H9 (cell line): Measurements from ENCODE around the gene SREBF2. TPM values are rescaled to one million over a fixed set of nuclear protein-coding genes. Genes with fewer than 3 reads are reported as not detected.

Source experiments
- DNase-seq: peaks from one replicate; pipeline ENCODE4 v3.0.0-alpha.2; 2017
- H2AFZ ChIP-seq: one replicate; pipeline ENCODE4 v1.6.1; 2013; ENCODE audit warnings: mild to moderate bottlenecking, low read length, control low read depth, moderate library complexity
- H2AK5ac ChIP-seq: 2 replicates; pipeline ENCODE4 v1.6.1; 2013; ENCODE audit warnings: low read length, control low read depth, mixed read lengths; ENCODE audit not compliant: insufficient read length
- H2BK120ac ChIP-seq: one replicate; pipeline ENCODE4 v1.6.1; 2013; ENCODE audit warnings: low read depth, mild to moderate bottlenecking, low read length, control low read depth, inconsistent platforms; ENCODE audit not compliant: poor library complexity, severe bottlenecking
- H2BK12ac ChIP-seq: 2 replicates; pipeline ENCODE4 v1.6.1; 2013; ENCODE audit warnings: low read length, control low read depth, mixed read lengths, low read depth; ENCODE audit not compliant: insufficient read length
- H2BK15ac ChIP-seq: 2 replicates; pipeline ENCODE4 v1.6.1; 2013; ENCODE audit warnings: low read depth, low read length, control low read depth
- H2BK20ac ChIP-seq: one replicate; pipeline ENCODE4 v1.6.1; 2013; ENCODE audit warnings: low read depth, mild to moderate bottlenecking, low read length, control low read depth, inconsistent platforms; ENCODE audit not compliant: poor library complexity, severe bottlenecking
- H2BK5ac ChIP-seq: 2 replicates; pipeline ENCODE4 v1.6.1; 2013; ENCODE audit warnings: low read length, control low read depth, mixed read lengths; ENCODE audit not compliant: insufficient read length
- H3K14ac ChIP-seq: 2 replicates; pipeline ENCODE4 v1.6.1; 2013; ENCODE audit warnings: low read length, control low read depth; ENCODE audit not compliant: insufficient read depth
- H3K18ac ChIP-seq: 2 replicates; pipeline ENCODE4 v1.6.1; 2013; ENCODE audit warnings: low read depth, mild to moderate bottlenecking, mixed read lengths, low read length, control low read depth; ENCODE audit not compliant: insufficient read length
- H3K23ac ChIP-seq: 2 replicates; pipeline ENCODE4 v1.6.1; 2013; ENCODE audit warnings: low read length, control low read depth, mixed read lengths, low read depth; ENCODE audit not compliant: insufficient read length
- H3K23me2 ChIP-seq: 2 replicates; pipeline ENCODE4 v1.6.1; 2013; ENCODE audit warnings: low read depth, mild to moderate bottlenecking, mixed read lengths, low read length, control low read depth; ENCODE audit not compliant: insufficient read length, poor library complexity, severe bottlenecking
- H3K27ac ChIP-seq: 2 replicates; pipeline ENCODE4 v1.5.1; 2013; ENCODE audit warnings: low read length, control low read depth, mixed read lengths, low read depth; ENCODE audit not compliant: insufficient read length
- H3K27me3 ChIP-seq: 2 replicates; pipeline ENCODE4 v1.6.1; 2013; ENCODE audit warnings: low read length, control low read depth, inconsistent platforms; ENCODE audit not compliant: insufficient read depth
- H3K4ac ChIP-seq: 2 replicates; pipeline ENCODE4 v1.6.1; 2013; ENCODE audit warnings: low read depth, mild to moderate bottlenecking, control low read depth, inconsistent platforms, low read length, moderate library complexity
- H3K4me1 ChIP-seq: 2 replicates; pipeline ENCODE4 v1.6.1; 2013; ENCODE audit warnings: low read length, control low read depth, inconsistent platforms; ENCODE audit not compliant: insufficient read depth
- H3K4me2 ChIP-seq: 2 replicates; pipeline ENCODE4 v1.6.1; 2013; ENCODE audit warnings: low read length, control low read depth, mixed read lengths; ENCODE audit not compliant: insufficient read length, insufficient read depth
- H3K56ac ChIP-seq: 2 replicates; pipeline ENCODE4 v1.6.1; 2013; ENCODE audit warnings: low read depth, mild to moderate bottlenecking, mixed read lengths, low read length, control low read depth; ENCODE audit not compliant: insufficient read length
- H3K79me1 ChIP-seq: 2 replicates; pipeline ENCODE4 v1.6.1; 2013; ENCODE audit warnings: low read depth, mild to moderate bottlenecking, moderate library complexity, low read length, control low read depth, inconsistent platforms; ENCODE audit not compliant: insufficient read depth, poor library complexity, severe bottlenecking
- H3K79me2 ChIP-seq: 2 replicates; pipeline ENCODE4 v1.6.1; 2013; ENCODE audit warnings: low read length, control low read depth, inconsistent platforms; ENCODE audit not compliant: insufficient read depth
- H3K9ac ChIP-seq: 2 replicates; pipeline ENCODE4 v1.6.1; 2013; ENCODE audit warnings: low read length, control low read depth, mixed read lengths; ENCODE audit not compliant: insufficient read length; ENCODE audit errors: extremely low read depth
- H3K9me3 ChIP-seq: one replicate; pipeline ENCODE4 v1.6.1; 2013; ENCODE audit warnings: low read depth, low read length, inconsistent platforms; ENCODE audit not compliant: control insufficient read depth
- H3T11ph ChIP-seq: one replicate; pipeline ENCODE4 v1.6.1; 2013; ENCODE audit warnings: mild to moderate bottlenecking, low read length, control low read depth, inconsistent platforms
- H4K20me1 ChIP-seq: one replicate; pipeline ENCODE4 v1.6.1; 2013; ENCODE audit not compliant: control insufficient read depth, insufficient read length, insufficient read depth
- H4K5ac ChIP-seq: 2 replicates; pipeline ENCODE4 v1.6.1; 2013; ENCODE audit warnings: low read depth, mild to moderate bottlenecking, mixed read lengths, low read length, control low read depth; ENCODE audit not compliant: insufficient read length
- H4K8ac ChIP-seq: replicated peaks from 2 replicates; pipeline ENCODE4 v1.6.1; 2013; ENCODE audit warnings: low read length, control low read depth, mixed read lengths, low read depth; ENCODE audit not compliant: insufficient read length
- H4K91ac ChIP-seq: 2 replicates; pipeline ENCODE4 v1.6.1; 2013; ENCODE audit warnings: low read depth, mild to moderate bottlenecking, moderate library complexity, mixed read lengths, low read length, control low read depth; ENCODE audit not compliant: insufficient read length
- H3K27ac Mint-ChIP-seq, 3 experiments: 2 replicates in 2 of 3; 3 replicates in 1 of 3; pipeline ENCODE4 v1.8.0; 2020 to 2021; ENCODE audit warnings: mixed read lengths in 3 of 3, mild to moderate bottlenecking in 1 of 3, moderate library complexity in 1 of 3
- H3K27me3 Mint-ChIP-seq: 2 replicates; pipeline ENCODE4 v1.8.0; 2021; ENCODE audit warnings: low read depth, mild to moderate bottlenecking, moderate library complexity, mixed read lengths
- H3K36me3 Mint-ChIP-seq, 3 experiments: 2 replicates in 2 of 3; 3 replicates in 1 of 3; pipeline ENCODE4 v1.8.0; 2020 to 2021; ENCODE audit warnings: low read depth in 3 of 3, mixed read lengths in 3 of 3; ENCODE audit not compliant: insufficient read depth in 1 of 3
- H3K4me1 Mint-ChIP-seq, 2 experiments: 2 replicates each; pipeline ENCODE4 v1.8.0; 2020; ENCODE audit warnings: mixed read lengths in 2 of 2
- H3K4me3 Mint-ChIP-seq, 2 experiments: 2 replicates in 1 of 2; 3 replicates in 1 of 2; pipeline ENCODE4 v1.8.0; 2020 to 2021; ENCODE audit warnings: mild to moderate bottlenecking in 2 of 2, mixed read lengths in 2 of 2, moderate library complexity in 1 of 2
- H3K9me3 Mint-ChIP-seq, 2 experiments: 2 replicates in 1 of 2; 3 replicates in 1 of 2; pipeline ENCODE4 v1.8.0; 2020; ENCODE audit warnings: mild to moderate bottlenecking in 2 of 2, mixed read lengths in 2 of 2, moderate library complexity in 1 of 2
- WGBS: extraction: QIAGEN DNeasy Blood & Tissue Kit; methylation state at CpG from one replicate; pipeline ENCODE4 v1.1.7; 2013; ENCODE audit warnings: missing lambda C conversion rate, low lambda C conversion rate, mixed read lengths; ENCODE audit not compliant: insufficient read length; ENCODE audit errors: extremely low coverage; 5-methylcytosine and 5-hydroxymethylcytosine counted together
- total RNA-seq: library from RNA; stranded (reverse); gene quantifications from 2 replicates; pipeline ENCODE4 v1.2.1, GENCODE V29; 2021
- TF ChIP-seq, protein P1 (sequence below): fragments of 200-600 bp; sonication (generic); conservative IDR thresholded peaks from 3 replicates; pipeline ENCODE4 v1.8.0; 2021; ENCODE audit warnings: antibody characterized with exemption, mild to moderate bottlenecking

Gene SREBF2
- total RNA-seq, 1 experiment from 2014 or later, result 146 TPM

- Histone ChIP-seq H3K23ac (no peak overlapping the region), H3K23me2 (no peaks in the 10 kb centered on the region), H3K9ac (no peak overlapping the region), H2BK12ac (no peak overlapping the region), H3K4me1 (no peaks in the 10 kb centered on the region), H2BK15ac (no peak overlapping the region), H3K18ac (no peak overlapping the region), H2AK5ac (no peak overlapping the region), H3K27me3 (no peaks in the 10 kb centered on the region), H3K79me1 (no peaks in the 10 kb centered on the region), H3K14ac (no peak overlapping the region; the same call in 1 of the 2 replicates), H3K27ac (no peak overlapping the region), H3T11ph (no peak overlapping the region), H2AFZ (no peak overlapping the region), H2BK5ac (no peak overlapping the region), H2BK120ac (no peak overlapping the region), H3K79me2 (no peaks in the 10 kb centered on the region), H3K4me2 (no peak overlapping the region), H2BK20ac (no peak overlapping the region), H4K20me1 (no peaks in the 10 kb centered on the region), H3K4ac (no peak overlapping the region), H3K56ac (no peak overlapping the region), H4K8ac (no peak overlapping the region), H4K5ac (no peak overlapping the region), H4K91ac (no peak overlapping the region), H3K9me3 (no peaks in the 10 kb centered on the region)
- TF ChIP-seq, protein P1, sequence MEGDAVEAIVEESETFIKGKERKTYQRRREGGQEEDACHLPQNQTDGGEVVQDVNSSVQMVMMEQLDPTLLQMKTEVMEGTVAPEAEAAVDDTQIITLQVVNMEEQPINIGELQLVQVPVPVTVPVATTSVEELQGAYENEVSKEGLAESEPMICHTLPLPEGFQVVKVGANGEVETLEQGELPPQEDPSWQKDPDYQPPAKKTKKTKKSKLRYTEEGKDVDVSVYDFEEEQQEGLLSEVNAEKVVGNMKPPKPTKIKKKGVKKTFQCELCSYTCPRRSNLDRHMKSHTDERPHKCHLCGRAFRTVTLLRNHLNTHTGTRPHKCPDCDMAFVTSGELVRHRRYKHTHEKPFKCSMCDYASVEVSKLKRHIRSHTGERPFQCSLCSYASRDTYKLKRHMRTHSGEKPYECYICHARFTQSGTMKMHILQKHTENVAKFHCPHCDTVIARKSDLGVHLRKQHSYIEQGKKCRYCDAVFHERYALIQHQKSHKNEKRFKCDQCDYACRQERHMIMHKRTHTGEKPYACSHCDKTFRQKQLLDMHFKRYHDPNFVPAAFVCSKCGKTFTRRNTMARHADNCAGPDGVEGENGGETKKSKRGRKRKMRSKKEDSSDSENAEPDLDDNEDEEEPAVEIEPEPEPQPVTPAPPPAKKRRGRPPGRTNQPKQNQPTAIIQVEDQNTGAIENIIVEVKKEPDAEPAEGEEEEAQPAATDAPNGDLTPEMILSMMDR, result no peak
- no peak for DNase-seq
- peaks cover 9 to 10% of the 10 kb centered on the region in 2 experiments for H3K4me1 Mint-ChIP-seq
- H3K27me3 Mint-ChIP-seq, result peaks cover 13% of the 10 kb centered on the region
- no peak overlapping the region for H3K27ac Mint-ChIP-seq
- no peaks in the 10 kb centered on the region for H3K9me3 Mint-ChIP-seq
- peaks cover 10 to 20% (median 19%) of the 10 kb centered on the region in 3 experiments; a peak in 6 of 7 replicates for H3K36me3 Mint-ChIP-seq
- no CpG with 5 or more reads among the region's 16 CpGs for WGBS
- no peak overlapping the region for H3K4me3 Mint-ChIP-seq
These were observed 100.7 kb downstream of the SREBF2 start for GRCh38 chr22:41933411-41934177.
